ENCODE results near the gene TOPAZ1. TPM values are rescaled to one million over a fixed set of nuclear protein-coding genes. Genes with fewer than 3 reads are reported as not detected.

The TOPAZ1 gene
- total and polyA plus RNA-seq, 2 experiments from 2014 or later: not detected

GRCh38 chr3:44289882-44290462 lies 48.3 kb downstream of the TOPAZ1 start:
- no peaks in the 10 kb centered on the region for H3K36me3 ChIP-seq (replicated peaks; ENCODE audit: insufficient read depth, low read depth)
- no peak overlapping the region for H3K4me3 ChIP-seq
- H3K9me3 ChIP-seq (ENCODE audit: low read depth): no peaks in the 10 kb centered on the region
- no peaks in the 10 kb centered on the region for H4K20me1 ChIP-seq (ENCODE audit: insufficient read depth, poor library complexity, severe bottlenecking)
- no peak overlapping the region for H3K4me2 ChIP-seq
- no peak overlapping the region for H2AFZ ChIP-seq
- H3K9me2 ChIP-seq (replicated peaks; ENCODE audit: insufficient read depth): no peaks in the 10 kb centered on the region
- no peaks in the 10 kb centered on the region for H3K4me1 ChIP-seq (ENCODE audit: insufficient read depth)
- H3K79me2 ChIP-seq: no peaks in the 10 kb centered on the region
- H3K27me3 ChIP-seq: no peaks in the 10 kb centered on the region
- WGBS (ENCODE audit: low lambda C conversion rate, missing lambda C conversion rate): 75% methylated on average over 3 of the region's 3 CpGs
- no peak overlapping the region for H3K27ac ChIP-seq
- DNase-seq (ENCODE audit: low spot score): peak; percentile 3
- TF ChIP-seq CTCF (IDR thresholded peaks at IDR 0.05; ENCODE audit: poor library complexity) (no peak), EZH2phosphoT487 (IDR thresholded peaks at IDR 0.05; ENCODE audit: low read depth, severe bottlenecking, unreplicated experiment) (no peak), EZH2 (IDR thresholded peaks at IDR 0.05; ENCODE audit: borderline replicate concordance) (no peak)

GRCh38 chr3:44292276-44292675 lies 50.6 kb downstream of the TOPAZ1 start:
- H3K79me2 ChIP-seq: no peaks in the 10 kb centered on the region
- no peak overlapping the region for H3K4me3 ChIP-seq
- H3K9me2 ChIP-seq (replicated peaks; ENCODE audit: insufficient read depth): no peaks in the 10 kb centered on the region
- H3K27me3 ChIP-seq: peaks cover 2% of the 10 kb centered on the region
- no peaks in the 10 kb centered on the region for H3K9me3 ChIP-seq (ENCODE audit: low read depth)
- TF ChIP-seq EZH2phosphoT487 (IDR thresholded peaks at IDR 0.05; ENCODE audit: low read depth, severe bottlenecking, unreplicated experiment) (no peak), CTCF (IDR thresholded peaks at IDR 0.05; ENCODE audit: poor library complexity) (no peak), EZH2 (IDR thresholded peaks at IDR 0.05; ENCODE audit: borderline replicate concordance) (no peak)
- H3K36me3 ChIP-seq (replicated peaks; ENCODE audit: insufficient read depth, low read depth): no peaks in the 10 kb centered on the region
- H3K4me2 ChIP-seq: no peak overlapping the region
- no peak overlapping the region for H3K27ac ChIP-seq
- H4K20me1 ChIP-seq (ENCODE audit: insufficient read depth, poor library complexity, severe bottlenecking): no peaks in the 10 kb centered on the region
- no peak overlapping the region for H2AFZ ChIP-seq
- H3K4me1 ChIP-seq (ENCODE audit: insufficient read depth): no peaks in the 10 kb centered on the region
- no peak for DNase-seq (ENCODE audit: low spot score)
- WGBS (ENCODE audit: low lambda C conversion rate, missing lambda C conversion rate): 93% methylated on average over 2 of the region's 2 CpGs

GRCh38 chr3:44292947-44293346 lies 51.3 kb downstream of the TOPAZ1 start:
- no peak for TF ChIP-seq EZH2phosphoT487 (IDR thresholded peaks at IDR 0.05; ENCODE audit: low read depth, severe bottlenecking, unreplicated experiment)
- no peak for TF ChIP-seq CTCF (IDR thresholded peaks at IDR 0.05; ENCODE audit: poor library complexity)
- no peak for TF ChIP-seq EZH2 (IDR thresholded peaks at IDR 0.05; ENCODE audit: borderline replicate concordance)
- Histone ChIP-seq H3K4me2 (no peak overlapping the region), H3K27ac (no peak overlapping the region), H3K79me2 (no peaks in the 10 kb centered on the region), H2AFZ (no peak overlapping the region), H3K9me3 (ENCODE audit: low read depth) (no peaks in the 10 kb centered on the region), H3K36me3 (replicated peaks; ENCODE audit: insufficient read depth, low read depth) (no peaks in the 10 kb centered on the region), H4K20me1 (ENCODE audit: insufficient read depth, poor library complexity, severe bottlenecking) (no peaks in the 10 kb centered on the region), H3K4me1 (ENCODE audit: insufficient read depth) (no peaks in the 10 kb centered on the region), H3K4me3 (no peak overlapping the region), H3K9me2 (replicated peaks; ENCODE audit: insufficient read depth) (no peaks in the 10 kb centered on the region), H3K27me3 (peaks cover 4% of the 10 kb centered on the region)
- DNase-seq (ENCODE audit: low spot score): no peak
- 88% methylated on average over 1 of the region's 1 CpG for WGBS (ENCODE audit: low lambda C conversion rate, missing lambda C conversion rate)

- Histone ChIP-seq H4K20me1 (ENCODE audit: insufficient read depth, poor library complexity, severe bottlenecking) (no peaks in the 10 kb centered on the region), H3K4me1 (ENCODE audit: insufficient read depth) (no peaks in the 10 kb centered on the region), H3K4me2 (no peak overlapping the region), H3K27ac (no peak overlapping the region), H3K9me3 (ENCODE audit: low read depth) (no peaks in the 10 kb centered on the region), H3K36me3 (replicated peaks; ENCODE audit: insufficient read depth, low read depth) (no peaks in the 10 kb centered on the region), H3K4me3 (no peak overlapping the region), H3K9me2 (replicated peaks; ENCODE audit: insufficient read depth) (no peaks in the 10 kb centered on the region), H2AFZ (no peak overlapping the region), H3K27me3 (peaks cover 4% of the 10 kb centered on the region), H3K79me2 (no peaks in the 10 kb centered on the region)
- no peak for TF ChIP-seq EZH2 (IDR thresholded peaks at IDR 0.05; ENCODE audit: borderline replicate concordance)
- no peak for TF ChIP-seq EZH2phosphoT487 (IDR thresholded peaks at IDR 0.05; ENCODE audit: low read depth, severe bottlenecking, unreplicated experiment)
- no peak for TF ChIP-seq CTCF (IDR thresholded peaks at IDR 0.05; ENCODE audit: poor library complexity)
- no peak for DNase-seq (ENCODE audit: low spot score)
Measured at GRCh38 chr3:44297255-44297654, 55.6 kb downstream of the TOPAZ1 start.

Data from hepatocyte (in vitro differentiated cells).